Tibial nerve (tissue), 4 donors: ENCODE data around the gene PAPOLB.
A peak's percentile ranks its signal among the peaks of the same experiment; 100 is the strongest.

Source experiments
- CTCF ChIP-seq, 5 experiments: fragments of 200-600 bp in 3 of 5; fragments of 450-650 bp in 2 of 5; sonication (generic) in 3 of 5; IDR thresholded peaks; one replicate each; pipeline ENCODE4 v1.5.1; 2016 to 2019; ENCODE audit warnings: antibody characterized with exemption in 5 of 5, mild to moderate bottlenecking in 3 of 5, moderate library complexity in 2 of 5
- EP300 ChIP-seq, 2 donors: sonication (generic); formaldehyde crosslinking; IDR thresholded peaks; one replicate each; pipeline ENCODE4 v1.6.1; 2017; ENCODE audit warnings: antibody characterized with exemption in 2 of 2, mild to moderate bottlenecking in 1 of 2
- POLR2A ChIP-seq, 2 donors: fragments of 450-650 bp; IDR thresholded peaks; one replicate each; pipeline ENCODE4 v1.6.1; 2017; ENCODE audit warnings: antibody characterized with exemption in 2 of 2, mild to moderate bottlenecking in 2 of 2, moderate library complexity in 2 of 2

- peak in 1 of 2 donors; percentile 17 for TF ChIP-seq POLR2A (IDR thresholded peaks at IDR 0.05)
- no peak for TF ChIP-seq CTCF (IDR thresholded peaks at IDR 0.05)
- peak in 1 of 2 donors; percentile 56 for TF ChIP-seq EP300 (IDR thresholded peaks at IDR 0.05)
These were observed 16.8 kb upstream of the PAPOLB start for GRCh38 chr7:4878336-4879335.
